Right atrium auricular region (tissue), 2 donors: ENCODE data around the gene MMADHC. TPM values are rescaled to one million over a fixed set of nuclear protein-coding genes. Genes with fewer than 3 reads are reported as not detected.
A peak's percentile ranks its signal among the peaks of the same experiment; 100 is the strongest.

ENCODE experiments used
- DNase-seq: peaks from one replicate; pipeline ENCODE4 v3.0.0-alpha.2; 2019; ENCODE audit warnings: low spot score
- H3K27ac ChIP-seq, 2 donors: fragments of 200-600 bp; sonication (generic); 1 replicate in 1 of 2; 2 replicates in 1 of 2; pipeline ENCODE4 v1.5.1; 2016 to 2019
- H3K27me3 ChIP-seq, 2 donors: fragments of 200-600 bp; sonication (generic); one replicate each; pipeline versions ENCODE4 v1.5.1 to v1.6.0; 2017 to 2019
- H3K36me3 ChIP-seq: fragments of 200-600 bp; sonication (generic); one replicate; pipeline ENCODE4 v1.5.1; 2016
- H3K4me1 ChIP-seq, 2 donors: fragments of 200-600 bp; sonication (generic); one replicate each; pipeline versions ENCODE4 v1.5.1 to v1.6.0; 2017 to 2019
- H3K4me3 ChIP-seq, 2 donors: fragments of 200-600 bp; sonication (generic); 1 replicate in 1 of 2; 2 replicates in 1 of 2; pipeline ENCODE4 v1.5.1; 2017 to 2019; ENCODE audit warnings: mild to moderate bottlenecking in 1 of 2, moderate library complexity in 1 of 2
- H3K9me3 ChIP-seq, 2 donors: fragments of 200-600 bp; sonication (generic); one replicate each; pipeline ENCODE4 v1.5.1; 2019
- CTCF ChIP-seq, 2 donors: fragments of 200-600 bp; sonication (generic); IDR thresholded peaks; one replicate each; pipeline ENCODE4 v1.5.1; 2019; ENCODE audit warnings: antibody characterized with exemption in 2 of 2
- total RNA-seq, 2 donors: library from RNA; depleted of rRNA; stranded (reverse); fragments of >200 nt; gene quantifications; one replicate each; pipeline ENCODE4 v1.1.0, GENCODE V29; 2016

The MMADHC gene
- total RNA-seq, 2 donors from 2014 or later, result 82.3 to 90.5 TPM

GRCh38 chr2:149561309-149561926, 26.2 kb downstream of the MMADHC start:
- H3K36me3 ChIP-seq, result no peaks in the 10 kb centered on the region
- TF ChIP-seq CTCF (IDR thresholded peaks at IDR 0.05), result peak; percentile 92 to 93
- peaks cover 0 to 4% of the 10 kb centered on the region in 2 donors for H3K4me1 ChIP-seq
- DNase-seq, result no peak
- no peak overlapping the region for H3K27ac ChIP-seq
- H3K9me3 ChIP-seq, result no peaks in the 10 kb centered on the region
- no peak overlapping the region for H3K4me3 ChIP-seq
- H3K27me3 ChIP-seq, result no peaks in the 10 kb centered on the region

DNA sequence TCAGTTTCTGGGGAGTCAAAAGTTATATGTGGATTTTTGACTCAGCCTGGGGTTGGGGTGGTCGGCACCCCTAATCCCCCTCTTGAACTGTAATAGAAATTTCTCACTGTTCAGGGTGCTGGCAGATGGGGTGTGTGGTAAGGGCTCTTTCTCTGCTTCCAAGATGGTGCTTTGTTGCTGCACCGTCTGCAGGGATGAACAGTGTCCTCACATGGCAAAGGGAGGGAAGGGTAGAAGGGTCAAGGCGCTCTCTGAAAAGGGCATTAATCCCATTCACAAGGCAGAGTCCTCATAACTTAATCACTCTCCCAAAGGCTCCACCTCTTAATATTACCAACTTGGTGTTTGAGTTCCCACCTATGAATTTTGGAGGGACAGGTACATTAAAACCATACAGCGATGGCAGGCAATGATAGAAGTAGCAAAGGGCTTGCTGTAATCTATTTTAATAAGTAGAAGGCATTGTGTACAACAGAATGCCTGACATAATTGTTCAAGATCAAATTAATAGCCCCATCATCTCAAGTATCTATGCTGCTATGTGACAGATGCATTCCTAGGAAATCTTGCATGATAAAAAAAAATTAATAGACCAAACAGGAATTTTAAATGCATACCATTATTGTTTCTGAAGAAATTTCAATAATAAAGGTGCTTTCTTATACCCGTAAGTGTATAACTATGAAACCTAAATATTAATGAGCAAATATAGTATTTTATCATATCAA, 28.1 kb downstream of the MMADHC start:
- DNase-seq, result no peak
- Histone ChIP-seq H3K27ac (no peak overlapping the region), H3K36me3 (no peaks in the 10 kb centered on the region), H3K4me1 (peaks cover 0 to 4% of the 10 kb centered on the region in 2 donors), H3K9me3 (no peaks in the 10 kb centered on the region), H3K4me3 (no peak overlapping the region), H3K27me3 (no peaks in the 10 kb centered on the region)
- no peak for TF ChIP-seq CTCF (IDR thresholded peaks at IDR 0.05)

DNA sequence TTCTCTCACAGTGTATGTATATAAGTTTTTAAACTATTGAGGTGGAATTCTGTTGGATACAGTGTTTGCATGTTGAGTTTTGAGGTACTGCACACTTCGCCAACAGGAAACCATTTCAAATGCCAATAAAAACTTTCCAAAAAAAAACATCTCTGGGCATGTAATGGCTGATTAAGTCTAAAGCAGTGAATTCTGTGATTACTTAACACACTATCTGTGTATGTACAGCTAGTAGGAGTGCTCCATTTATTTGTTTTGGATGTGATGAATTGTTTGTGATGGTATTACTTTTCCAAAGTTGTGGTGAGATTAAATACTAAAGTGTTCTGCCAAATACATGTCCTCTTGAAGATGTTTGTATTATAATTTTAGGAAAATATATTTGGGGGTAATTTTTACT, 31.1 kb downstream of the MMADHC start:
- DNase-seq, result no peak
- Histone ChIP-seq H3K4me1 (no peaks in the 10 kb centered on the region), H3K36me3 (no peaks in the 10 kb centered on the region), H3K27me3 (no peaks in the 10 kb centered on the region), H3K27ac (no peak overlapping the region), H3K9me3 (no peaks in the 10 kb centered on the region), H3K4me3 (no peak overlapping the region)
- TF ChIP-seq CTCF (IDR thresholded peaks at IDR 0.05), result no peak

GRCh38 chr2:149552830-149553229, 34.7 kb downstream of the MMADHC start:
- H3K4me1 ChIP-seq, result no peaks in the 10 kb centered on the region
- no peaks in the 10 kb centered on the region for H3K36me3 ChIP-seq
- H3K27me3 ChIP-seq, result no peaks in the 10 kb centered on the region
- no peaks in the 10 kb centered on the region for H3K9me3 ChIP-seq
- H3K27ac ChIP-seq, result no peak overlapping the region
- no peak for DNase-seq
- no peak for TF ChIP-seq CTCF (IDR thresholded peaks at IDR 0.05)
- no peak overlapping the region for H3K4me3 ChIP-seq

DNA sequence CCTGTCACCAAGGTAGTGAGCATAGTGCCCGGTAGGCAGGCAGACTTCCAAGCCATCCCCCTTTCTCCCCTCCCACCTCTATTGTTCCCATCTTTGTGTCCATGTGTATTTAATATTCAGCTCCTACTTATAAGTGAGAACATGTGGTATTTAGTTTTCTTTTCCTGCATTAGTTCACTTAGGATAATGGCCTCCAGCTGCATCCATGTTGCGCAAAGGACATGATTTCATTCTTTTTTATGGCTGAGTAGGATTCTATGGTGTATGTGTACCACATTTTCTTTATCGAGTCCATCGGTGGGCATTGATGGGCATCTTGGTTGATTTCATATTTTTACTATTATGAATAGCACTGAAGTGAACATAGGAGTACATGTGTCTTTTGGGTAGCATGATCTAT, 35.3 kb downstream of the MMADHC start:
- no peak overlapping the region for H3K27ac ChIP-seq

More for the DNA sequence above, 35.3 kb downstream of the MMADHC start:
- no peak for DNase-seq
- no peaks in the 10 kb centered on the region for H3K27me3 ChIP-seq
- H3K36me3 ChIP-seq, result no peaks in the 10 kb centered on the region
- H3K4me3 ChIP-seq, result no peak overlapping the region
- H3K9me3 ChIP-seq, result no peaks in the 10 kb centered on the region
- no peak for TF ChIP-seq CTCF (IDR thresholded peaks at IDR 0.05)
- no peaks in the 10 kb centered on the region for H3K4me1 ChIP-seq
